Measurements from ENCODE around the gene SPACA7.

DNA sequence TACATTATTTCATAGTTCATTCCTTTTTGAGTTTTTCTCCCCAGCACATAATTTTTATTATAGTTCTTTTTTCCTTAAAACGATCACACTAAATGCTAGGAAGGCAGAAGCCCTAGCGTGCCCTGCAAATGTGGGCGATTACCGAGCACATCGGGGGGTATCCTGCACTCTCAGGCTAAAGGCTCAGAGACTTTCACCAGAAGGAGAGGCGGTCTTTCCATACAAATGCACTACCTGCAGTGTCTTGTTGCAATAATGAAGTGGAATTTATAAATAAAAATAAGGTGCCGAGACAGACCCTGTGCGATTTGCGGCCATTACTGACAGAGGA lies 29.3 kb upstream of the SPACA7 start:
- no peak for TF ChIP-seq CEBPB (IDR thresholded peaks at IDR 0.05; ENCODE audit: borderline replicate concordance in 1 of 2, low read depth in 2 of 2, low read length in 2 of 2)
- no peak for TF ChIP-seq HDAC2 (IDR thresholded peaks at IDR 0.05)
- no peak for TF ChIP-seq YY1 (IDR thresholded peaks at IDR 0.05; ENCODE audit: low read depth, low read length)
- no peak for TF ChIP-seq POLR2AphosphoS2 (IDR thresholded peaks at IDR 0.05; ENCODE audit: low read depth, low read length)
- no peak for TF ChIP-seq CTCF (IDR thresholded peaks at IDR 0.05 in 2 of 3, conservative IDR thresholded peaks at IDR 0.05 in 1 of 3; ENCODE audit: control insufficient read depth in 2 of 3, extremely low read depth in 1 of 3, insufficient read depth in 1 of 3, low read depth in 3 of 3, low read length in 3 of 3)
